SKM-1 treated with dmso at 0.1 percent for 144 hours (cell line): ENCODE measurements around the gene GOLM1.
"Not testable (repeated sequence)": the region's sequence is repeated elsewhere in the genome, so short reads cannot be mapped to it uniquely, and the experiment has no call there.

ENCODE experiments used
- DNase-seq: peaks from one replicate; lab custom pipeline; 2025; ENCODE audit not compliant: unreplicated experiment; lab: John Stamatoyannopoulos, UW

GOLM1 gene

DNA sequence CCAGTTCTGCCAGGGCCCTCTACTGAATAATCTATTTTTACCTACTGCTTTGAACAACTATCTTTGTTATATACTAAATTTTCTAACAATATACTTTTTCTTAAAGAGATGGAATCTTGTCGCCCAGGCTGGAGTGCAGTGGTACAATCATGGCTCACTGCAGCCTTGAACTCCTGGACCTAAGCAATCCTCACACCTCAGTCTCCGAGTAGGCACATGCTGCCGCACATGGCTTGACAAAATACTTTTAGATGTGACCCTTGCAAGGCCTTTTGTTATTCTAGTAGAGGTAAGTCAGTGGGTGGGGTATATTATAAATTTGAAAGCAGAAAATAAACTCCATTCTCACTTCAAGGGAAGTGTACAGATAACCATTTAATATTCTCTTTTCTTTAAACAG lies 7.9 kb downstream of the GOLM1 start:
- no peak for DNase-seq

- DNase-seq = no peak
Observed at GRCh38 chr9:86082870-86083269, 16.5 kb downstream of the GOLM1 start.

DNA sequence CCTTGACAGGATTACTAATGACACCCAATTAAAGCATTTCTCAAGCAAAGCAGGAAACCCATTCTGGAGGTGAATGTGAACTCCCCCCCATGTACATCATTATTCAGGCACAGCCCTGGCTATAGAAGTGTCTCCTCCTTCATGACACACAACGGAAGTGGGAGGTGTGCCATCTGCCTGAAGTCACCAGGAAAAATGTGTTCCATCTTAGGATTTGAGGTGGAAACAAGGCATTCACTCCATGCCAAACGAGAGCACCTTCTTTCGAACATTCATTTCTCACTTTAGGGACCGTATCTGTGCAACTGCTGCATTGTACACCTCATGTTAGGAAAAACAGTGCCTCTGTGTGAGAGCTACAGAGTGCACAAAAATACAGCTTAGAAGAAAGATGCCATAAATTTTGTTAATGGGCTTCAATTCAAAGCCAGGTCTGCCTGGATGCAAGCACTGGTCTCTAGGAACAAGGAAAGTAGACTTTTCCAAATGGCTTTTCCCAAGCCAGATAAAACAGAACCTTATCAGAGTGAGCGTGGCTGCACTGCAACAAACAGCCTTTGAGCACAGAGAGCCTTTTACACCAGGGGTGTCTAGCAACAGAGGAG lies 19.4 kb downstream of the GOLM1 start:
- DNase-seq = no peak

DNA sequence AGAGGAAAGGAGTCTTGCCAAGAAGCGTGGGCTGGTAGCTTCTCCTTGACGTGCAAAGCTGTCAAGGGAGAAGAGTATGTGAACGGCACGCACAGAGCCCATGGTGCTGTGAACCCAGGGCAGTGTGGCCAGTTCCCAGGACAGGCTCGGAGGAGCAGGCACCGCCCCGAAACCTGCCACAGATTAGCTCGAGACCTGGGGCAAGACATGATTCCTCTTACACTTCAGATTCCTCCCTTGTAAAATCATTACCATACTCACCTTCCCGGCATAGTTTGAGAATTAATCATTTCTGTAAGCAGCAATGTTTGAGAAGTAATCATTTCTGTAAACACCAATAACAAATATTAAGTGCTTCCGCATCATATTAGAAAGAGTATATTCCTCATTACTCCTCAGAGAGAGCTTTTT lies 19.9 kb downstream of the GOLM1 start:
- no peak for DNase-seq

- DNase-seq = no peak
Observed at GRCh38 chr9:86078731-86079130, 20.6 kb downstream of the GOLM1 start.

DNA sequence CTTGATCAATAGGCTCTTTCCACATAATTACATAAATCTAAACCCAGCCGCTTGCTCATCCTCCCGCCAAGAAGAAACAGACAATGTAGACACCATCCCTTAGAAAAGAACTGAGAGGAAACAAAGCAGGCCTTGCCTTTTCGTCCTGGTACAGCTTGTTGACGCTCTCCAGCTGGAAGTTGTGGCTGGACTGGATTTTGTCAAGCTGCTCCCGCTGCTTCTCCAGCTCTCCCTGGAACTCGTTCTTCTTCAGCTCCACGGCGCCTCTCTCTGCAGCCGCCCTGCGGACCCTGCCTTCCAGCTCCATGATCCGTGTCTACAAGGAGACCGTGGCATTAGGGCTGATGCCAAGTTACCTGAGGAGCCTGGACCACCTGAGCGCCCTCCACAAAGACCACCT lies 22.1 kb downstream of the GOLM1 start:
- no peak for DNase-seq

DNA sequence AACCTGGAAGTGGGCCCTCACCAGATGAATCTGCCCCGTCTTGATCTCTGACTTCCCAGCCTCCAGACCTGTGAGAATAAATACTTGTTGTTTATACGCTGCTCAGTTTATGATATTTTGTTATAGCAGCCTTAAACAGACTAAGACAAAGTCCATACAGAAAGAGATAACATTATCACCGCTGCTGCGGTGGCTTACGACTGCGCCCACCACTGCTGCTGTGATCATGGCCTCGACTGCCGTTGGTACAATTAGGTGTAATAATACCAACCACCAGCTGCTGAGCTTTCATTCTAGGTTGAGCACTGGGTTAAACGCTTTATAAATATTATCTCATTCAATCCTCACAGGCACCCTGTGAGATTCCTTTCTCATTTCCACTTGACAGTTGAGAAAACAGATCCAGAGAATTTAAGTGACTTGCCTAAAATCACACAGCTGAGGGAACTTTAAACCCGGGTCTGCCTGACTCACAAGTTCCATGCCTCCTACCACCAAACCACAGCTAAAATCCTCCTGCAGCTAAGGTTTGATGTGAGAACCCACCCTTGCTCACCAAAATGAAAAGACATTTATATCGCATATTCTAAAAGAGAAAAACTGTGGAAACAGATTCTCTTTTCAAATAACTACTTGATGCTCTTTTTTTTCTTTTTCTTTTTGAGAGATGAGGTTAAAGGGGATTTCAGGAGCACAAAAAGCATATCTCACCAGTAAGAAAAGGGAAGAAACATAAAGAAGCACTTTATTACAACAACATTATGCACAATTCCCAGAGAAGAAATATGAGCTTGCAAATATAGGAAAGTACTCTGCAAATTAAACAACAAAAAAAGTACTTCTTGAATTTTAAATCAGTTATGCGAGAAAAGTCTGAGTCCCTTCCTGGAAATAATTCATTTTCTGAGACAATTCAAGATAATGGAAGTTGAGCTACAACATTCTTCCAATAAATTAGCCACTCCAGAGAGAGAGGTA lies 23.9 kb downstream of the GOLM1 start:
- DNase-seq = no peak

- DNase-seq = no peak
Observed at GRCh38 chr9:86073839-86074238, 25.5 kb downstream of the GOLM1 start.

GRCh38 chr9:86072394-86072877 lies 26.9 kb downstream of the GOLM1 start:
- DNase-seq = no peak

- peak; percentile 73 for DNase-seq
Observed at GRCh38 chr9:86069206-86069869, 30.0 kb downstream of the GOLM1 start.

GRCh38 chr9:86064220-86064619 lies 35.1 kb downstream of the GOLM1 start:
- no peak for DNase-seq

- DNase-seq = no peak
Observed at GRCh38 chr9:86062845-86063693, 36.3 kb downstream of the GOLM1 start.

DNA sequence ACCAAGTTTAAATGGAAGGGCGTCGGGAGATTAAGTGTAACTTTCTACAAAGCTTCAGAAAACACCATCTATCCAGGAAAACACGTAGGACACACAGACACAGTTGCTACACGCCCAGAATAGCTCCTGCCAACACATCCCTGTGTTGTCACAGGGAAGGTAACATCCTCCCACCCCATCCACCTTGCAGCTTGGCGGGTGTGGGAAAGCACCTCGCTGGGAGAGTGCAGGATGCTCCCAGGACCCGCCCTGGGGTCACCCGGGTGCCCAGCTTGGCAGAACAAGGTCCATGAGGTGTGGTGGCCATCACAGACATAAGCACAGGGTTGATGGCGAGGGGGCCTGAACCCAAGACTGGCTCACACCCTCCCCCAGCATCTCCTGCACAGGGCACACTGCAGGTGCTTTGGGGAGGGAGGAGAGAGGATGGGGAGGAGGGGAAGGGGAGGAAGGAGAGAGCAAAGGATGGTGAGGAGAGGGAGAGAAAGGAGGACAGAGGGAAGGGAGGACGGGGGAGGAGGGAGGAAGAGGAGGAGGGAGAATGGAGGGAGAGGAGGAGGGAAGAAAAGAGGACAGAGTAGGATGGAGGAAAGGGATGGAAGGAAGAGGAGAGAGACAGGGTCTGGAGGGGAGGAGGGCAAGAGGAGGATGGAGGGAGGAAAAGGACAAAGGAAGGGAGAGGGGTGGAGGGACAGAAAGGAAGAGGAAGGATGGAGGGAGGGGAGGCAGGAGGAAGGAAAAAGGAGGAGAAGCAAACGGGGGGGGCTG lies 37.2 kb downstream of the GOLM1 start:
- DNase-seq = no peak

DNA sequence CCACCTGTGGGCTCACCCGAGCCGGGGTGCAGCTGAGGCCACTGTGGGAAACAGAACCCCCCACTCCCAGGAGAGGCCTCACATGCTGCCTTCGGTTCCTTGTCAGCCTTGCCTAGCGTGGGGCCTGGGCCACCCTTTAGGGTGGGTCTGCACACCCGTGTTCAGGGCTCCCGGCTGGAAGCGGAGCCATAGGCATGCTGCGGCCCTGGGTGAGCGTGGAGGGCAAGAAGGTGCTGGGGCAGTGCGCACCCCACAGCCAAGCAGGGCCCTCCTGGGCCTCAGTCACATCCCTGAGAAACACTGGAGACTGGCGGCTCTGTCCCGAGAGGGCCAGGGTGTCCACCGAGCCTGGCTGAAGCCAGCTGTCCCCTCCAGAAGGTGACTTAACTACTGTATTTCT lies 41.9 kb downstream of the GOLM1 start:
- no peak for DNase-seq

DNA sequence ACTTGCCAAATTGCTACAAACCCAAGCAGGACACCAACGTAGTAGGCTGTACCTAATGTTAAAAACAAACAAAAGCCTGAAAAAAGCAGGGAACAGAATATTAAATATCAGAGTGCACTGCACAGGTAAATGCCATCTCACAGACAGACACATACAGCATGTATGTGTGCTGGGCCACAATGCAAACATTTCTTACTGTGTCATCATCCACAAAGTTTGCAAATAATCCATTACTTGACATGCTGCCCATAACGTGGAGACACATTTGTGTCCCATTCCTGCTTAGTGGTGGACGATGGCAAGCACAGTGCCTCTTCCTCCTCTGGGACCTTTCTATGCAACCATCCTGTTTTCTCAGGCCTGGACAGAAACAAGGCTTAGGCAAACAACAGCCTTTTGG lies 44.7 kb downstream of the GOLM1 start:
- no peak for DNase-seq

GRCh38 chr9:86052556-86053468 lies 46.5 kb downstream of the GOLM1 start:
- DNase-seq = no peak

- DNase-seq = not testable (repeated sequence)
Observed at GRCh38 chr9:86048018-86048742, 51.2 kb downstream of the GOLM1 start.

DNA sequence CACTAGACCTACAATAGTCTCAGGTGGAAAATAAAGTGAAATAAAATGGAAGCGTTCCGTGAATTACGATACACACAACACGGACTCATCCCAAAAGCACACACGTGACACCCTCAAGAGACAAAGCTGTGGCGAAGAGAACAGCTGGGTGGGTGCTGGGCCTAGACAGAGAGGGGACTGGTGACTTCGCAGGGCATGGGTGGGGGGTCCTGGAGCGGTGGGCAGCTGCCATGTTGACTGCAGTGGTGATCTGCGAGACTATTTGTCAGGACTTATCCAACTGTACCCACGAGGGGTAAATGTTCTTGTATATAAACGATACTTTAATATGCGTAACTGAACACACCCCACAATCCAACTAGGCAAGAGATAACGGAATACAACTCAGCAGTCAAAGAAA lies 52.0 kb downstream of the GOLM1 start:
- no peak for DNase-seq
